Breast epithelium (tissue), 4 donors: ENCODE data around the gene USP17L18. TPM values are rescaled to one million over a fixed set of nuclear protein-coding genes. Genes with fewer than 3 reads are reported as not detected.
"Not testable (repeated sequence)": the region's sequence is repeated elsewhere in the genome, so short reads cannot be mapped to it uniquely, and the experiment has no call there.

Experiments used
- DNase-seq, 2 donors: peaks; one replicate each; pipeline ENCODE4 v3.0.0-alpha.2; 2019; ENCODE audit warnings: low spot score in 2 of 2
- H3K27ac ChIP-seq, 2 donors: fragments of 200-600 bp; sonication (generic) in 1 of 2; one replicate each; pipeline ENCODE4 v1.5.1; 2016 to 2019; ENCODE audit warnings: mild to moderate bottlenecking in 1 of 2
- H3K27me3 ChIP-seq, 2 donors: fragments of 200-600 bp; sonication (generic) in 1 of 2; one replicate each; pipeline versions ENCODE4 v1.5.1 to v1.6.0; 2017 to 2019; ENCODE audit warnings: control low read depth in 1 of 2, mild to moderate bottlenecking in 1 of 2
- H3K36me3 ChIP-seq: fragments of 200-600 bp; one replicate; pipeline ENCODE4 v1.5.1; 2019
- H3K4me1 ChIP-seq, 2 donors: fragments of 200-600 bp; sonication (generic); one replicate each; pipeline ENCODE4 v1.5.1; 2016 to 2019; ENCODE audit warnings: control low read depth in 1 of 2
- H3K4me3 ChIP-seq, 3 donors: fragments of 200-600 bp; sonication (generic); 1 replicate in 2 of 3; 2 replicates in 1 of 3; pipeline ENCODE4 v1.5.1; 2016 to 2019; ENCODE audit warnings: mild to moderate bottlenecking in 3 of 3, moderate library complexity in 2 of 3
- H3K9me3 ChIP-seq, 2 donors: fragments of 200-600 bp; sonication (generic) in 1 of 2; one replicate each; pipeline ENCODE4 v1.5.1; 2016 to 2019; ENCODE audit warnings: control low read depth in 1 of 2
- intact Hi-C: fragments of 100-400 bp; cut with DNase I; formaldehyde crosslinking; loops from one replicate; pipeline ENCODE4 v1.15.1; 2023; ENCODE audit warnings: low total_unique reads
- total RNA-seq, 3 donors: library from RNA; depleted of rRNA; stranded (reverse); fragments of >200 nt; gene quantifications; one replicate each; pipeline ENCODE4 v1.1.0, GENCODE V29; 2016

Gene USP17L18
- total RNA-seq, 3 donors from 2014 or later: not detected

DNA sequence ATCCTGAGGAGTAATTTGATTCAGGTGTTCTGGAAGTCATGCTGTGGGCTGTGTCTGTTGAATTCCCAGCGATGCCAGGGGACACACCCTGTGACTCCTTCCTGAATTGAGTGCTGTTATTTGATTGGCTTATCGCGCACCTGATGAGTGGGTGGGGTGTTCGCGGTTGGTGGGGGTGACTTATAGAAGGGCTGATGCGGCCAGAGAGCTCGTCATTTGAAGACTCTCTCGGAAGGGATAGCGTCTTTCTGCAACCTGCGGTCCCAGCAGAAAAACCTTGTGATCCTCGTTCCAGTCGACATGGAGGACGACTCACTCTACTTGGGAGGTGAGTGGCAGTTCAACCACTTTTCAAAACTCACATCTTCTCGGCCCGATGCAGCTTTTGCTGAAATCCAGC lies 18.9 kb downstream of the USP17L18 start, which contains the start of gene USP17L22:
USP17L22 (plus strand) TSS at position 301 of the 400 bp plus-strand sequence; CDS start at position 301, 0 bp downstream.
- intact Hi-C loops, H3K36me3 ChIP-seq, H3K4me3 ChIP-seq: not testable (repeated sequence)

DNA sequence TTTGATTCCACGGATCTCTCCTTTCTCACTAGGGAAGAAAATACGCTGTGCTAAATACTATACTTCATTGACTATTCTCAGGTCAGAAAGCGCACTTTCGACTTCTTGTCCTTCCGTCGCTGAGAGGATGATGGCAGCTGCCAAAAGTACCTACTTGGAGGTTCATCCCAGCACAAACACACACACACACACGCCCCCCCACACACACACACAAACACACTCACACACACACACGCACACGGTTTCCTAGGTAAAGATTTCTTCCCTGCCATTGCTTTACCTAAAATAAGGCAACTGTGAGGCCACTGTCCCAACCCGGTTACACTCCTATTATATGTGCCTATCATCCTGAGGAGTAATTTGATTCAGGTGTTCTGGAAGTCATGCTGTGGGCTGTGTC lies 23.3 kb downstream of the USP17L18 start:
- H3K36me3 ChIP-seq, H3K9me3 ChIP-seq, H3K27me3 ChIP-seq, H3K4me3 ChIP-seq, intact Hi-C loops, H3K4me1 ChIP-seq, H3K27ac ChIP-seq: not testable (repeated sequence)
- peak; percentile 55 to 75 for DNase-seq

More for the DNA sequence above, 18.9 kb downstream of the USP17L18 start, which contains the start of gene USP17L22:
- not testable (repeated sequence) for H3K27me3 ChIP-seq, H3K27ac ChIP-seq, H3K9me3 ChIP-seq, H3K4me1 ChIP-seq, DNase-seq

Other genes with a start within 250 kb of the USP17L18 start
- not detected for gene FAM90A26, start 78.2 kb upstream of the USP17L18 start, total RNA-seq
- not detected for gene USP17L10, start 38.0 kb upstream of the USP17L18 start, total RNA-seq
- gene USP17L11, start 33.2 kb upstream of the USP17L18 start, total RNA-seq: not detected
- gene USP17L12, start 28.5 kb upstream of the USP17L18 start, total RNA-seq: not detected
- gene USP17L13, start 23.7 kb upstream of the USP17L18 start, total RNA-seq: not detected
- not detected for gene USP17L15, start 14.2 kb upstream of the USP17L18 start, total RNA-seq
- not detected for gene USP17L17, start 4.8 kb upstream of the USP17L18 start, total RNA-seq
- gene USP17L19, start 4.7 kb downstream of the USP17L18 start, total RNA-seq: not detected
- gene USP17L20, start 9.5 kb downstream of the USP17L18 start, total RNA-seq: not detected
- not detected for gene USP17L21, start 14.2 kb downstream of the USP17L18 start, total RNA-seq
- gene USP17L22, start 19.0 kb downstream of the USP17L18 start, total RNA-seq: not detected
- not detected for gene USP17L24, start 76.5 kb downstream of the USP17L18 start, total RNA-seq
- gene USP17L25, start 81.3 kb downstream of the USP17L18 start, total RNA-seq: not detected
- gene USP17L26, start 86.0 kb downstream of the USP17L18 start, total RNA-seq: not detected
- not detected for gene USP17L5, start 90.8 kb downstream of the USP17L18 start, total RNA-seq
- gene USP17L27, start 95.5 kb downstream of the USP17L18 start, total RNA-seq: not detected
- not detected for gene USP17L28, start 100.3 kb downstream of the USP17L18 start, total RNA-seq
- gene USP17L29, start 105.0 kb downstream of the USP17L18 start, total RNA-seq: not detected
- not detected for gene USP17L30, start 114.5 kb downstream of the USP17L18 start, total RNA-seq
- not detected for gene DEFB131A, start 195.8 kb downstream of the USP17L18 start, total RNA-seq